HEK293T (cell line): ENCODE measurements around the gene ANTXR1.

Source experiments
- ARNT ChIP-seq: fragments of 450-650 bp; IDR thresholded peaks from 2 replicates; pipeline ENCODE4 v1.6.1; 2017; ENCODE audit warnings: mild to moderate bottlenecking
- BHLHE40 ChIP-seq: fragments of 450-650 bp; IDR thresholded peaks from 2 replicates; pipeline ENCODE4 v1.6.1; 2016; ENCODE audit warnings: mild to moderate bottlenecking, moderate library complexity, borderline replicate concordance
- ELF4 ChIP-seq: fragments of 450-650 bp; IDR thresholded peaks from 2 replicates; pipeline ENCODE4 v1.6.1; 2017; ENCODE audit warnings: antibody characterized with exemption
- FOXA1 ChIP-seq: fragments of 450-650 bp; IDR thresholded peaks from 2 replicates; pipeline ENCODE4 v1.6.1; 2016; ENCODE audit warnings: mild to moderate bottlenecking
- FOXK2 ChIP-seq: fragments of 450-650 bp; IDR thresholded peaks from 2 replicates; pipeline ENCODE4 v1.6.1; 2016; ENCODE audit warnings: mild to moderate bottlenecking
- FOXM1 ChIP-seq: fragments of 450-650 bp; IDR thresholded peaks from 2 replicates; pipeline ENCODE4 v1.6.1; 2017; ENCODE audit warnings: mild to moderate bottlenecking, borderline replicate concordance
- L3MBTL2 ChIP-seq: fragments of 450-650 bp; conservative IDR thresholded peaks from 2 replicates; pipeline ENCODE4 v1.6.1; 2016; ENCODE audit warnings: mild to moderate bottlenecking
- NFRKB ChIP-seq: fragments of 450-650 bp; IDR thresholded peaks from 2 replicates; pipeline ENCODE4 v1.6.1; 2016; ENCODE audit warnings: mild to moderate bottlenecking, moderate library complexity
- SP1 ChIP-seq: fragments of 450-650 bp; IDR thresholded peaks from 2 replicates; pipeline ENCODE4 v1.6.1; 2017
- SUZ12 ChIP-seq: fragments of 450-650 bp; IDR thresholded peaks from 2 replicates; pipeline ENCODE4 v1.6.1; 2016; ENCODE audit warnings: mild to moderate bottlenecking
- TARDBP ChIP-seq: fragments of 450-650 bp; IDR thresholded peaks from 2 replicates; pipeline ENCODE4 v1.6.1; 2016
- ZNF384 ChIP-seq: fragments of 450-650 bp; IDR thresholded peaks from 2 replicates; pipeline ENCODE4 v1.6.1; 2016
- TF ChIP-seq, protein P1 (sequence below): fragments of 450-650 bp; IDR thresholded peaks from 2 replicates; pipeline ENCODE4 v1.6.1; 2016

- TF ChIP-seq SP1 (no peak), ARNT (no peak), TARDBP (no peak), ELF4 (no peak), FOXA1 (no peak), BHLHE40 (no peak), SUZ12 (no peak), NFRKB (no peak), FOXM1 (no peak), ZNF384 (no peak), FOXK2 (no peak), L3MBTL2 (no peak)
- TF ChIP-seq, protein P1, sequence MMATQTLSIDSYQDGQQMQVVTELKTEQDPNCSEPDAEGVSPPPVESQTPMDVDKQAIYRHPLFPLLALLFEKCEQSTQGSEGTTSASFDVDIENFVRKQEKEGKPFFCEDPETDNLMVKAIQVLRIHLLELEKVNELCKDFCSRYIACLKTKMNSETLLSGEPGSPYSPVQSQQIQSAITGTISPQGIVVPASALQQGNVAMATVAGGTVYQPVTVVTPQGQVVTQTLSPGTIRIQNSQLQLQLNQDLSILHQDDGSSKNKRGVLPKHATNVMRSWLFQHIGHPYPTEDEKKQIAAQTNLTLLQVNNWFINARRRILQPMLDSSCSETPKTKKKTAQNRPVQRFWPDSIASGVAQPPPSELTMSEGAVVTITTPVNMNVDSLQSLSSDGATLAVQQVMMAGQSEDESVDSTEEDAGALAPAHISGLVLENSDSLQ, result no peak
Observed at GRCh38 chr2:69122271-69122670, 109.3 kb downstream of the ANTXR1 start.
